ENCODE data around the gene C10orf105. TPM values are rescaled to one million over a fixed set of nuclear protein-coding genes. Genes with fewer than 3 reads are reported as not detected.

Gene C10orf105
- total RNA-seq, 1 experiment from 2014 or later: not detected

GRCh38 chr10:71661779-71662336, 57.7 kb downstream of the C10orf105 start:
- CTCF ChIA-PET: no interaction called here
- Histone ChIP-seq H3K4me1 (no peaks in the 10 kb centered on the region), H3K27me3 (replicated peaks; ENCODE audit: control insufficient read depth, insufficient read depth, low read length) (no peaks in the 10 kb centered on the region), H3K9me3 (no peaks in the 10 kb centered on the region), H3K36me3 (ENCODE audit: control insufficient read depth, insufficient read depth, low read length) (no peaks in the 10 kb centered on the region), H3K4me3 (ENCODE audit: low read depth, low read length) (no peak overlapping the region)
- no peak overlapping the region for H3K27ac Mint-ChIP-seq (ENCODE audit: unreplicated experiment)
- peaks cover 7% of the 10 kb centered on the region for H3K4me1 Mint-ChIP-seq (ENCODE audit: low read depth, unreplicated experiment)
- H3K36me3 Mint-ChIP-seq (ENCODE audit: insufficient read depth, unreplicated experiment): no peaks in the 10 kb centered on the region
- H3K27me3 Mint-ChIP-seq (ENCODE audit: insufficient read depth, unreplicated experiment): no peaks in the 10 kb centered on the region
- intact Hi-C loops (cut with micrococcal nuclease; ENCODE audit: unreplicated experiment): no loop called here
- POLR2A ChIA-PET: no interaction called here
- TF ChIP-seq CTCF (IDR thresholded peaks at IDR 0.05; ENCODE audit: insufficient read depth in 1 of 2, low read depth in 1 of 2, low read length in 1 of 2, severe bottlenecking in 1 of 2, unreplicated experiment in 1 of 2): no peak
- no peak overlapping the region for H3K4me3 Mint-ChIP-seq (ENCODE audit: unreplicated experiment)
- BruUV-seq (replicated peaks): no TSS peak
- no peak for DNase-seq
- H3K9me3 Mint-ChIP-seq (ENCODE audit: unreplicated experiment): no peaks in the 10 kb centered on the region

Other genes with a start within 250 kb of the C10orf105 start
- 41.9 and 44.0 TPM in 2 replicates for gene VSIR, start 53.7 kb upstream of the C10orf105 start, total RNA-seq (2022)
- gene PSAP, start 131.5 kb upstream of the C10orf105 start, total RNA-seq (2022): 1,227 and 1,316 TPM in 2 replicates
- gene CHST3, start 244.6 kb upstream of the C10orf105 start, total RNA-seq (2022): 40.9 and 46.0 TPM in 2 replicates